GM19468 (cell line): Measurements from ENCODE around the gene HOMER1.

ENCODE experiments used
- ATAC-seq: cut with Tn5 transposase; IDR thresholded peaks from one replicate; pipeline ENCODE4 v1.9.1; 2021; ENCODE audit warnings: mild to moderate bottlenecking, moderate library complexity, moderate number of reproducible peaks; ENCODE audit not compliant: unreplicated experiment; ENCODE audit errors: extremely low read depth

The HOMER1 gene

GRCh38 chr5:79513704-79514390 lies at the start of gene HOMER1:
HOMER1 (minus strand) TSS chr5:79514134; CDS start chr5:79512774, 1,360 bp downstream.
- ATAC-seq, result peak; percentile 20

GRCh38 chr5:79563247-79563590 lies 49.3 kb upstream of the HOMER1 start:
- no peak for ATAC-seq

DNA sequence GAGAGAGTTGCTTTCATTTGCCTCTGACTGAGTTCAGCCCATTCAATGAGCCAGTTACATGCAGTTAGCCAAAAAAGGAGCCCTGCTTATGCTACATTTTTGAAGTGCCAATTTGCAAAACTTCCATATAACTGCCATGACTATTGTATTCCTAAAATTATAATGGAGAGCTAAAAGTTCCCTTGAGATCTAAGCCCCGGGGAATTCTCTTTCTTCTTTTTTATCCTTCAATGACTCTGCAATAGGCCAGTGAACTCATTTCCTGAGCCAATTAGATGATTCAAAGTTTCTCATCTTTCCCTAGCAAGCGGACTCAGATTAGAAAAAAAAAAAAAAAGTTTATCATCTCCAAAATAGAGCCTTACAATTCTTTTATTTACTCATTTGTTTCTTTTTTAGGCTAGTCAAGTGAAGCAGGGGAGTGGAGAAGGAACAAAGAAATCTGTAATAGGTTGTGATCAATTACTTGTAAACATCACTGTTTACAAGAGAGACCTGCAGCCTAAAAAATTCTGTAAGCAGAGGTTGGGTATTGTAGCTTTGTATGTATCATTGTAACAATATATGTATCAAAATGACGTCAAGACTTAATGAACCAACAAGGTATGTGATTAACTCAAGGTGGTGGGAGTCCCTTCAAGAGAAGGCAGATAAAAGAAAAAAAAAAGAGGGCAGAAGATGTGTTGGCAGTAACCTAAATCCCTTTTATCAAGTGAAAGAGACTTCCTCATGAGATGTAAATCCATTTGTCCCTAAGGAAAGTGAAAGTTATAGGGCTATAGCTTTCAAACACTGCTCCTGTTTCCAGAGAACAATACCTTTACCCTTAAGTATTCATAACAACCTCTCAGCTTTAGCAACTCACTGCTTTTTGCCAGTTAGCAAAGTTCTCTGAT lies 48.7 kb upstream of the HOMER1 start:
- ATAC-seq, result no peak

DNA sequence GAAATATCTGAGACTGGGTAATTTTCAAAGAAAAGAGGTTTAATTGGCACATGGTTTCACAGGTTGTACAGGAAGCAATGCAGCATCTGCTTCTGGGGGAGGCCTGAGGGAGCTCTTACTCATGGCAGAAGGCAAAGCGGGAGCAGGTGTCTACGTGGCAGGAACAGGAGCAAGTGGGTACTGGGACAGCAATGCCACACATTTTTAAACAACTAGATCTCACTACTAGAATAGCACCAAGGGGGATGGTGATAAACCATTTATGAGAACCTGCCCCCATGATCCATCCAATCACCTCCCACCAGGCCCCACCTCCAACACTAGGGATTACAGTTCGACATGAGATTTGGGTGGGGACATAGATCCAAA lies 47.6 kb upstream of the HOMER1 start:
- ATAC-seq, result peak; percentile 4

DNA sequence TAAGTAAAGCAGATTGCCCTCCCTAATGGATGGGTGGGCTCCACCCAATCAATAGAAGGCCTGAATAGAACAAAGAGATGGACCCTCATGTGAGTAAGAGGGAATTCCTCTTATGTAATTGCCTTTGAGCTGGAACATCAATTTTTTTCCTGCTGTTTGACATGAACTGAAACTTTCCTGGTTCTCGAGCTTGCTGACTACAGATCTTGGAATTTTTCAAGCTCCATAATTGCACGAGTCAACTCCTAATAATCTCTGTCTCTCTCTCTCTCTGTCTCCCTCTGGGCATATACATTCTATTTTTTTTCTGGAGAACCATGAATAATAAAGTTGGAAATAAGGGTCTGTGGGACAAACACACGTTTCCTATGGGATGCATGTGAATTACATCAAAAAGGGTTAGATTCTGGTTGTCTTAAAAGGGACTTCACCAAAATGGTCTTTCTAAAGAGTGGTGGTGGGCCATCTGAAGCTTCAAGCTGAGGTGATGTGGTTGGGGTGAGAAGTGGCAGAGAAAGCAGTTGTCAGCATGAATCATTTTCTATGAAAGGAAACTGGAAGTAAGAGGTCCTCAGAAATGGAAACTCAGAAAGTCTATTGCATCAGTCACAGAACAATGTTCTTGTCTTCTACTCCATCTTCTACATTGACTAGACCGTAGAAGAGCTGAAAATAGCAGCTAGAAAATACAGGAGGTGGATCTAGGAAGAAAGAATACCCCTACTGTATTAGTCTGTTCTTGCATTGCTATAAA lies 47.0 kb upstream of the HOMER1 start:
- peak; percentile 45 for ATAC-seq

- ATAC-seq, result no peak
Measured at GRCh38 chr5:79555418-79555817, 41.5 kb upstream of the HOMER1 start.

- ATAC-seq, result no peak
Measured at GRCh38 chr5:79552984-79553383, 39.0 kb upstream of the HOMER1 start.

- ATAC-seq, result no peak
Measured at GRCh38 chr5:79547982-79548381, 34.0 kb upstream of the HOMER1 start.

DNA sequence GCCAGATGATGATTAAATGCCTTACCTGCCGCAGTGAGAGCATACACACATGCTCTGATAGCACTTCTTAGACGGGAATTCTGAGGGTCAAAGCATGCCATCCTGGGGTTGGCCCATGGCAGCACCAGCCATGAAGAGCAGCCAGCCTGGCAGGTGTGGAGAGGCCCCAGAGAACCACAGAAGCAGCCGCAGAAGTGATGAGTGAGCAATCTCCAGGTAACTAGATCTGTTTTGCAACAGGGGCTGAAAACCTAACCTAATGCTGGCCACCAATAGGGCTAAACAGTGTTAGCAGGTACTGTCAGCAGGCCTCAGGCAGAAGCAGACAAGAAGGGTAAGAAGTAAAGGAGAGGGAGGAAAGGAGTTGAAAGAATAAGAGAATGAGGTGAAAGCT lies 33.5 kb upstream of the HOMER1 start:
- ATAC-seq, result no peak

DNA sequence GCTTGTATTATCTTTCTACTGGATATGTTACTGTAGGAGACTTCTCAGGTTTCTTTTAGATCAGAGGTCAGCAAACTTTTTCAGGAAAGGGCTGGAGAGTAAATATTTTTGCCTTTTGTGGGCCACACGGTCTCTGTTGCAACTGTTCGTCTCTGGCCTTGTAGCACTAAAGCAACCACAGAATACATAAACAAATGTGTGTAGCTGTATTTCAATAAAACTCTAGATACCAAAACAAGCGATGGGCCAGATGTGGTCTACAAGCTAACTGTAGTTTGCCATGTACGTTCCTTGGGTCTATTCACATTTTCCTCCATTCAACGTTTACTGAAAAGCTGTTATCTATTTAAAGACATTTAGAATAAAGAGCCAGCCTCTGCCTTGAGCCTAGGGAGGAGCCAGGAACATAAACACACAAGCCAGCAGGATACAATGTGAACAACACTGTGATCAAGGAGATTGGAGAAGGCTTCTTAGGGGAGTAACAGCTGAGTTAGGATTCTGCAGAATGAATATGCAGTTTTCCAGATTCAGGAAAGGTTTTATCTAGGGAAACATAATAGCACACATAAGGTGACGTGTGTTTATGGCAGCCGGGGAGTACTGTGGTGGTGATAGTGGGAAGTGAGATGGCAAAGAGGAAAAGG lies 33.0 kb upstream of the HOMER1 start:
- ATAC-seq, result no peak

GRCh38 chr5:79544131-79544530 lies 30.2 kb upstream of the HOMER1 start:
- no peak for ATAC-seq

DNA sequence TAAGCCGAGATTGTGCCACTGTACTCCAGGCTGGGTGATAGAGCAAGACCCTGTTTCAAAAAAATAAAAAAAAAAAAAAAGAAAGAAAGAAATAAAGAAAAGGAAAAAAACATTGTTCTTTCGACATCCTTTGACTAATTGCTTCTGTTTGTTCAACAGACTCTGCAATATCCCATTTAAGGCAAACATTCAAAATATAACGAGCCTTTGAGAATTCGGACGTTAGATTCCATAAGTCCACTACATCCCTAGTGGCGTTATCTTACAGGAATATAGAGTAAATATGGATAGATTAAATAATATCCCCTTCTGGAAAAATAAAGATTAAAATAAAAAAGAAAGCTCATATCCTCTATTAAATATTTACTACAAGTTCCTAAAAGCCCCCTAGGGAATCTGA lies 27.0 kb upstream of the HOMER1 start:
- ATAC-seq, result no peak

GRCh38 chr5:79536193-79536906 lies 22.4 kb upstream of the HOMER1 start:
- no peak for ATAC-seq

GRCh38 chr5:79535477-79536192 lies 21.7 kb upstream of the HOMER1 start:
- ATAC-seq, result no peak

DNA sequence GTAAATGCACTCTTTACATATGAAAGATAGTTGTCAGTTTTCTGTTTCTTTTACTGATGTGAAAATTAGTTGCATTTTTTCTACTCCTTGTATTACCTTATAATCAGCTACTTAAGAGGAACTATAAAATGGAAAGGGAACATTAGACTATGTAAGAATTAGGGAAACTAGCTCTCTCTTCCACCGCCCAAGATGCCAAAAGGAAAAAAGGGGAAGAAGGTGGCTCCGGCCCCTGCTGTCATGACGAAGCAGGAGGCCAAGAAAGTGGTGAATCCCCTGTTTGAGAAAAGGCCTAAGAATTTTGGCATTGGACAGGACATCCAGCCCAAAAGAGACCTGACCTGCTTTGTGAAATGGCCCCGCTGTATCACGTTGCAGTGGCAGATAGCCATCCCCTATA lies 15.2 kb upstream of the HOMER1 start:
- ATAC-seq, result no peak

DNA sequence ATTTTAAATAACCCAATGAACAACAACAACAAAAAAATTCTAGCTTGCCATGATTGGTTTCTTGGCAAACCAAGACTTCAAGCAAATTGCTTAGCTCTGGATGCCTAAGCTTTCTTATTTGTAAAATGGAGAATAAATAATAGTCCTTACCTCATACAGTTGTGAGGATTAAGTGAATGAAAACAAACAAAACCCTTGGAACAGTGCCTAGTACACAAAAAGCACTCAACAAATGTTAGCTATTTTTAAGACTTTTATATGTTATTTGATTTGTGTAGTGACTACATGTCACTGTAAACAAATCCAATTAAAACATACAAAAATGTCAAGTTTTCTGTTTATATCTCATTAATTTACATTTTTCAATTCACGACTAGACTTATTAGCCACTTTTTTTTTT lies 13.5 kb upstream of the HOMER1 start:
- ATAC-seq, result no peak

DNA sequence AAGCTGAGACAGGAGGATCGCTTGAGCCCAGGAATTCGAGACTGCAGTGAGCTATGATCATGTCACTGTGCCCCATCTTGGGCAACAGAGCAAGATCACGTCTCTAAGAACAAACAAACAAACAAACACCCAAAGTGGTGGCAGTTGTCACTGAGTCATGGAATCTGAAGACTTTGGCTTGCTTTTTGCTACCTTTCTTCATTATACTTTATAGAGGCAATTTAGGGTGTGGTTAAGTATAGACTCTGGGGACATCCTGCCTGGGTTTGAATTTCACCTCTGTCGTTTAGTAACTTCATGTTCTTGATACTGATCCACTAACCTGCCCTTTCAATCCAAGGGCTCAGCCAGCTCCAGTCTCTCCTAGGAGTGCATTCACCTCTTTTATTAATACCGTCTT lies 13.0 kb upstream of the HOMER1 start:
- no peak for ATAC-seq

GRCh38 chr5:79526493-79526892 lies 12.6 kb upstream of the HOMER1 start:
- no peak for ATAC-seq

DNA sequence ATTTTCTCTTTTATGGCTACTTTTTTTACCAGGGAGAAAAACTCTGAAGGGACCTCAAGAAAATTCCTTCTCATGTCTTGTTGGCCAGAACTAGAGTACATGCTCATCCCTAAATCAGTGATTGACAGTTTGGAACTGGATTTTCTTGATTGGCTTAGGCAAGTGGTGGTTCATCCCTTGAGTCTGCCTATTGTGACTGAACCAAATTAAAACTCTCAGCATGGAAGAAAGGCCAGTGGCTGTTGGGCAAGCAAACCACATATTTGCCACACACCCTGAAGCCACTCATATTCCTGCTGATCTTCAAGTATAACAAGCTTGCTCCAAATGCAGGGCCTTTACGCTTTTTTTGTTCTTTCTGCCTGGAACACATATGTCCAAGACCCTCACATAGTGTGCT lies 7.2 kb upstream of the HOMER1 start:
- ATAC-seq, result no peak
